GM18505 (cell line): ENCODE data around the gene COL4A5.
"Not testable (repeated sequence)": the region's sequence is repeated elsewhere in the genome, so short reads cannot be mapped to it uniquely, and the experiment has no call there.

Source experiments
- ATAC-seq: cut with Tn5 transposase; IDR thresholded peaks from one replicate; pipeline ENCODE4 v1.9.1; 2021; ENCODE audit not compliant: unreplicated experiment
- POLR2A ChIP-seq: IDR thresholded peaks from 4 replicates; pipeline ENCODE4 v1.6.1; 2011; ENCODE audit warnings: borderline replicate concordance; ENCODE audit not compliant: insufficient read depth, insufficient read length; ENCODE audit errors: extremely low read depth

Gene COL4A5

GRCh38 chrX:108439426-108439942, at the start of gene COL4A5:
COL4A5 (plus strand) TSS chrX:108439838; CDS start chrX:108440126, 288 bp downstream.
- ATAC-seq = no peak
- TF ChIP-seq POLR2A = no peak

- not testable (repeated sequence) for ATAC-seq
These were observed 48.5 kb upstream of the COL4A5 start for GRCh38 chrX:108390976-108391717.

- ATAC-seq = no peak
These were observed 43.3 kb upstream of the COL4A5 start for GRCh38 chrX:108396188-108396891.

GRCh38 chrX:108396986-108397385, 42.7 kb upstream of the COL4A5 start:
- ATAC-seq = no peak
- TF ChIP-seq POLR2A = no peak

More at GRCh38 chrX:108396188-108396891, 43.3 kb upstream of the COL4A5 start:
- no peak for TF ChIP-seq POLR2A

- no peak for TF ChIP-seq POLR2A
- ATAC-seq = no peak
These were observed 41.8 kb upstream of the COL4A5 start for GRCh38 chrX:108397627-108398391.

- no peak for ATAC-seq
- TF ChIP-seq POLR2A = no peak
These were observed 40.0 kb upstream of the COL4A5 start for GRCh38 chrX:108399418-108400165.

GRCh38 chrX:108412783-108413182, 26.9 kb upstream of the COL4A5 start:
- ATAC-seq = no peak
- TF ChIP-seq POLR2A = no peak

GRCh38 chrX:108415146-108415545, 24.5 kb upstream of the COL4A5 start:
- no peak for ATAC-seq
- no peak for TF ChIP-seq POLR2A

- no peak for ATAC-seq
- no peak for TF ChIP-seq POLR2A
These were observed 23.7 kb upstream of the COL4A5 start for GRCh38 chrX:108415891-108416290.

- no peak for TF ChIP-seq POLR2A
- ATAC-seq = no peak
These were observed 22.4 kb upstream of the COL4A5 start for GRCh38 chrX:108417257-108417656.

- ATAC-seq = no peak
These were observed 20.2 kb upstream of the COL4A5 start for GRCh38 chrX:108419401-108419800.

GRCh38 chrX:108420481-108420880, 19.2 kb upstream of the COL4A5 start:
- no peak for ATAC-seq
- TF ChIP-seq POLR2A = no peak

More at GRCh38 chrX:108419401-108419800, 20.2 kb upstream of the COL4A5 start:
- TF ChIP-seq POLR2A = no peak

- ATAC-seq = no peak
- TF ChIP-seq POLR2A = no peak
These were observed 13.4 kb upstream of the COL4A5 start for GRCh38 chrX:108426262-108426661.
